MM.1S (cell line): ENCODE data around the gene ZFYVE28.

Source experiments
- DNase-seq: peaks from one replicate; pipeline ENCODE4 v3.0.0-alpha.2; 2015
- H2AFZ ChIP-seq: fragments of 300-600 bp; sonication (generic); 2 replicates; pipeline ENCODE4 v1.6.0; 2016; ENCODE audit warnings: antibody characterized with exemption, low read length
- H3F3A ChIP-seq: fragments of 300-600 bp; sonication (generic); 2 replicates; pipeline ENCODE4 v1.6.1; 2016; ENCODE audit warnings: mild to moderate bottlenecking, antibody characterized with exemption, low read length, moderate library complexity, mixed read lengths; ENCODE audit not compliant: insufficient read depth
- H3K27ac ChIP-seq: fragments of 300-600 bp; sonication (generic); 2 replicates; pipeline ENCODE4 v1.5.1; 2016; ENCODE audit warnings: mild to moderate bottlenecking, low read length
- H3K27me3 ChIP-seq: fragments of 300-600 bp; sonication (generic); replicated peaks from 2 replicates; pipeline ENCODE4 v1.6.0; 2016; ENCODE audit warnings: low read length; ENCODE audit not compliant: insufficient read depth
- H3K36me3 ChIP-seq: fragments of 300-600 bp; sonication (generic); replicated peaks from 2 replicates; pipeline ENCODE4 v1.6.1; 2016; ENCODE audit warnings: mild to moderate bottlenecking, low read length, mixed read lengths; ENCODE audit not compliant: insufficient read depth
- H3K4me1 ChIP-seq: fragments of 300-600 bp; sonication (generic); 2 replicates; pipeline ENCODE4 v1.6.1; 2016; ENCODE audit warnings: low read length, mixed read lengths
- H3K4me2 ChIP-seq: fragments of 300-600 bp; sonication (generic); 2 replicates; pipeline ENCODE4 v1.6.0; 2016; ENCODE audit warnings: low read depth, low read length
- H3K4me3 ChIP-seq: fragments of 300-600 bp; sonication (generic); 2 replicates; pipeline ENCODE4 v1.5.1; 2016; ENCODE audit warnings: low read length, mixed read lengths
- H3K79me2 ChIP-seq: fragments of 300-600 bp; sonication (generic); 2 replicates; pipeline ENCODE4 v1.6.1; 2016; ENCODE audit warnings: mixed run types, low read length, mixed read lengths
- H3K9ac ChIP-seq: fragments of 300-600 bp; sonication (generic); 2 replicates; pipeline ENCODE4 v1.6.1; 2016; ENCODE audit warnings: low read length, mixed read lengths
- H3K9me2 ChIP-seq: fragments of 300-600 bp; sonication (generic); replicated peaks from 2 replicates; pipeline ENCODE4 v1.6.1; 2016; ENCODE audit warnings: mild to moderate bottlenecking, low read length, mixed read lengths; ENCODE audit not compliant: insufficient read depth
- H3K9me3 ChIP-seq: fragments of 300-600 bp; sonication (generic); replicated peaks from 2 replicates; pipeline ENCODE4 v1.6.1; 2016; ENCODE audit warnings: mild to moderate bottlenecking, low read length, mixed read lengths; ENCODE audit not compliant: insufficient read depth
- H4K20me1 ChIP-seq: fragments of 300-600 bp; sonication (generic); 2 replicates; pipeline ENCODE4 v1.6.1; 2016; ENCODE audit warnings: mild to moderate bottlenecking, low read length, moderate library complexity, mixed read lengths; ENCODE audit not compliant: insufficient read depth
- EZH2 ChIP-seq: fragments of 300-600 bp; sonication (generic); optimal IDR thresholded peaks from 2 replicates; pipeline ENCODE3; 2017; ENCODE audit warnings: low read depth, mild to moderate bottlenecking, antibody characterized with exemption, low read length, mixed read lengths
- EZH2phosphoT487 ChIP-seq: fragments of 300-600 bp; sonication (generic); IDR thresholded peaks from 2 replicates; pipeline ENCODE4 v1.6.1; 2018; ENCODE audit warnings: antibody characterized with exemption, low read length
- TF ChIP-seq, protein P1 (sequence below): fragments of 300-600 bp; sonication (generic); IDR thresholded peaks from 2 replicates; pipeline ENCODE4 v1.5.1; 2016; ENCODE audit warnings: antibody characterized with exemption, low read length, mixed read lengths

ZFYVE28 gene

DNA sequence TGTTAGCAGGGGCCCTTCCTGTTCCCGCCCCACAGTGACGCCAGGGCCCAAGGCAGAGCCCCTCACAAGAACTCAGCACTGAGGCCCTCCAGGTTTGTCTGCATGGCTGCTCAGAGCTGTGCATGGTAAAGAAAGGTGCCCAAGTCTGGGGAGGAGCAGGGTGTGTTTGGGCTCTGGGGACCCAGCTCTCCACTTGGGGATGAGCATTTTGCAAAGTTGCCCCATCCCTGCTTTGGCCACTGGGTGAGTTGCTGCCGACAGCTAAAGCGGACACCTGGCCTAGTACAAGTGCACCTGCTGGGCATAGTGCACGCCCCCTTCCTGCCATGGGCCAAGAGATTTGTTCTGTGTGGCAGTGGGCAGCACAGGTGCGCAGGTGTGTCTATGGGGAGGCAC, 154.5 kb downstream of the ZFYVE28 start:
- Histone ChIP-seq H3K27me3 (no peaks in the 10 kb centered on the region), H4K20me1 (no peaks in the 10 kb centered on the region), H3K27ac (peak overlapping the region; percentile 61; the same call in 1 of the 2 replicates), H3K4me3 (no peak overlapping the region), H3F3A (peaks cover 17% of the 10 kb centered on the region), H3K79me2 (peaks cover 23% of the 10 kb centered on the region), H3K9me3 (no peaks in the 10 kb centered on the region), H2AFZ (no peak overlapping the region), H3K36me3 (no peaks in the 10 kb centered on the region), H3K9me2 (no peaks in the 10 kb centered on the region), H3K4me2 (peak overlapping the region; percentile 30; the same call in 1 of the 2 replicates), H3K4me1 (peaks cover 25% of the 10 kb centered on the region), H3K9ac (no peak overlapping the region)
- TF ChIP-seq, protein P1, sequence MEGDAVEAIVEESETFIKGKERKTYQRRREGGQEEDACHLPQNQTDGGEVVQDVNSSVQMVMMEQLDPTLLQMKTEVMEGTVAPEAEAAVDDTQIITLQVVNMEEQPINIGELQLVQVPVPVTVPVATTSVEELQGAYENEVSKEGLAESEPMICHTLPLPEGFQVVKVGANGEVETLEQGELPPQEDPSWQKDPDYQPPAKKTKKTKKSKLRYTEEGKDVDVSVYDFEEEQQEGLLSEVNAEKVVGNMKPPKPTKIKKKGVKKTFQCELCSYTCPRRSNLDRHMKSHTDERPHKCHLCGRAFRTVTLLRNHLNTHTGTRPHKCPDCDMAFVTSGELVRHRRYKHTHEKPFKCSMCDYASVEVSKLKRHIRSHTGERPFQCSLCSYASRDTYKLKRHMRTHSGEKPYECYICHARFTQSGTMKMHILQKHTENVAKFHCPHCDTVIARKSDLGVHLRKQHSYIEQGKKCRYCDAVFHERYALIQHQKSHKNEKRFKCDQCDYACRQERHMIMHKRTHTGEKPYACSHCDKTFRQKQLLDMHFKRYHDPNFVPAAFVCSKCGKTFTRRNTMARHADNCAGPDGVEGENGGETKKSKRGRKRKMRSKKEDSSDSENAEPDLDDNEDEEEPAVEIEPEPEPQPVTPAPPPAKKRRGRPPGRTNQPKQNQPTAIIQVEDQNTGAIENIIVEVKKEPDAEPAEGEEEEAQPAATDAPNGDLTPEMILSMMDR, result peak; percentile 23; the same call in 1 of the 2 replicates
- TF ChIP-seq EZH2phosphoT487, result no peak
- peak; percentile 84 for DNase-seq

DNA sequence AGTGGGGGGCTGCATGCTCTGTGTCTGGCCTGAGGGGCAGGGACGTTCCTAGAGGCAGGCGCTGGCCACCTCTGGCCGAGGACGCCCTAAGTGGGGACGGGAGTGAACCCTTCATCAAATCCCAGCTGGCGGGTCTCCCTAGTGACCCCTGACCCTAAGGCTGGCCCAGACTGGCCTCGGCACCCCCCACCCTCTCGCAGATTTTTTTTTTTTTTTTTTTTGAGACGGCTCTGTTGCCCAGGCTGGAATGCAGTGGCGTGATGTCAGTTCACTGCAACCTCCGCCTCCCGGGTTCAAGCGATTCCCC, 155.5 kb downstream of the ZFYVE28 start:
- Histone ChIP-seq H3K9me3 (no peaks in the 10 kb centered on the region), H3K4me2 (peak overlapping the region; percentile 99), H3K4me1 (peaks cover 25% of the 10 kb centered on the region), H3F3A (peaks cover 17% of the 10 kb centered on the region), H3K4me3 (peak overlapping the region; percentile 74), H3K27me3 (no peaks in the 10 kb centered on the region), H3K9ac (peak overlapping the region; percentile 89), H3K27ac (peak overlapping the region; percentile 62; the same call in 1 of the 2 replicates), H2AFZ (peak overlapping the region; percentile 96), H3K9me2 (no peaks in the 10 kb centered on the region), H4K20me1 (no peaks in the 10 kb centered on the region), H3K79me2 (peaks cover 23% of the 10 kb centered on the region), H3K36me3 (no peaks in the 10 kb centered on the region)
- TF ChIP-seq EZH2phosphoT487, result no peak
- no peak for DNase-seq

DNA sequence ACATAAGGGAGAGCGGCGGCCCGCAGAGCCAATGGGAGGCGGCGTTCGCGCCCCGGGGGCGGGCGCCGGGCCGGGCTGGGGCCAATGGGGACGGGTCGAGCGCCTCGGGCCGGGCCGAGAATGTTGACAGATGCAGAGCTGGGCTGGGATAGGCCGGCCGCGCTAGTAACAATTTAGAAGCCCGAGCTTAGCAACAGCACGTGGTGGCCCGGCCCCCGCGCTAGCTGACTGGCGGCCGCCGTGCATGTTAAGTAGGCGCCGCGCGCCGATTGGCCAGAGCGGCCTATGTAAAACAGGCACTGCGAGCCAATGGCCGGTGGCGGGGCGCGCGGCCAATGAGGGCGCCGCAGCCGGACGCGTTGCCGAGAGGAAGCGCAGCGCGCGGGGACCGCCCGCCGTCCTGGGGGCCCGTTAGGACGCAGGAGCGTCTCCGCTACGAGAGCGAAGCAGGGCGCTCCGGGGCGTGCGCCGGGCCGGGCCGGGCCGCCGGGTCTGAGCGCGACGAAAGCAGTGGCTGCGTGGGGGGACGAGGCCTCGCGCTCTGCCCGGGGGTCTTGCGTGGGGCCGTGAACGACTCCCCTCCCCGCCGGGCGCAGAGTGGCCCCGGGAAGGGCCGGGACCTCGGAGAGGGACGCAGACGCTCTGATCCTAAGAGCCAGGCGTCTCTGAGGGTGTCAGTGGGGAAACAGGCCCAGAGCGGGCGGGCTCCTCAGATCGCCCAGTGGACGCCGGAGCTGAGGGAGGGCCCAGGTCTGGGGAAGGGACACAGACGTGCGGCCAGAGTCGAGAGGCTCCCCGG, 156.1 kb downstream of the ZFYVE28 start:
- peak overlapping the region; percentile 96 for H2AFZ ChIP-seq
- H3F3A ChIP-seq, result peaks cover 17% of the 10 kb centered on the region
- peaks cover 25% of the 10 kb centered on the region for H3K4me1 ChIP-seq
- no peaks in the 10 kb centered on the region for H4K20me1 ChIP-seq
- H3K79me2 ChIP-seq, result peaks cover 23% of the 10 kb centered on the region
- no peaks in the 10 kb centered on the region for H3K9me2 ChIP-seq
- peak overlapping the region; percentile 62; the same call in 1 of the 2 replicates for H3K27ac ChIP-seq
- H3K4me3 ChIP-seq, result peak overlapping the region; percentile 74
- H3K9me3 ChIP-seq, result no peaks in the 10 kb centered on the region
- H3K27me3 ChIP-seq, result no peaks in the 10 kb centered on the region
- TF ChIP-seq EZH2phosphoT487, result no peak
- TF ChIP-seq, protein P1, result no peak
- no peak for TF ChIP-seq EZH2
- no peaks in the 10 kb centered on the region for H3K36me3 ChIP-seq
- H3K9ac ChIP-seq, result peak overlapping the region; percentile 89
- peak overlapping the region; percentile 99 for H3K4me2 ChIP-seq
- peak; percentile 99 for DNase-seq

DNA sequence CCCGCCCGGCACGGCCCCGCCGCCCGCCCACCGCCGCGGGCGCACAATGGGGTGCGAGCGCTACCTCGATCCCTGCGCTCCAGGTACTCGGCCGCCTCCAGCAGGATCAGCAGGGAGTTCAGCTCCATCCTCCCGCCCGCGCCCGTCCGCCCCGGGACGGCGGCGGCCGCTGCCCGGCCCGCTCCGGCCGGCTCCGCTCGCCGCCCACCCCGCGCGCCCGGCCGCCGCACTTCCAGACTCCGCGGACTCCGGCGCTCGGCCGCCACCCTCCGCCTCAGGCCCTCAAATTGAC, 156.6 kb downstream of the ZFYVE28 start, which contains the start of gene MXD4:
Gene MXD4, minus strand, starts transcription at position 257 of the 292 bp plus-strand sequence. Its CDS starts 129 bp downstream, at position 128.
- peak within 1 kb of the TSS; percentile 86 for H3K4me3 ChIP-seq
- peak within 1 kb of the TSS; percentile 89 for H3K9ac ChIP-seq
- peak within 1 kb of the TSS; percentile 62; the same call in 1 of the 2 replicates for H3K27ac ChIP-seq
- H4K20me1 ChIP-seq, result no peaks in the 10 kb centered on the region
- H3K9me3 ChIP-seq, result no peaks in the 10 kb centered on the region
- peak within 1 kb of the TSS; percentile 99 for H3K4me2 ChIP-seq
- peak within 1 kb of the TSS; percentile 96 for H2AFZ ChIP-seq
- no peaks in the 10 kb centered on the region for H3K9me2 ChIP-seq
- no peaks in the 10 kb centered on the region for H3K27me3 ChIP-seq
- peaks cover 17% of the 10 kb centered on the region for H3F3A ChIP-seq
- DNase-seq, result no peak
- H3K79me2 ChIP-seq, result peaks cover 23% of the 10 kb centered on the region
- H3K4me1 ChIP-seq, result peaks cover 25% of the 10 kb centered on the region
- H3K36me3 ChIP-seq, result no peaks in the 10 kb centered on the region
- TF ChIP-seq EZH2, result no peak
- TF ChIP-seq, protein P1, result no peak
- no peak for TF ChIP-seq EZH2phosphoT487
